ENCODE results near the gene CYTH4. TPM values are rescaled to one million over a fixed set of nuclear protein-coding genes. Genes with fewer than 3 reads are reported as not detected.

CYTH4 gene
- total and polyA plus RNA-seq, 2 of the 8 experiments (the other 6 are each of a cell fraction or from before 2014, with no cell fraction given): 0.09 TPM; not detected in 1

DNA sequence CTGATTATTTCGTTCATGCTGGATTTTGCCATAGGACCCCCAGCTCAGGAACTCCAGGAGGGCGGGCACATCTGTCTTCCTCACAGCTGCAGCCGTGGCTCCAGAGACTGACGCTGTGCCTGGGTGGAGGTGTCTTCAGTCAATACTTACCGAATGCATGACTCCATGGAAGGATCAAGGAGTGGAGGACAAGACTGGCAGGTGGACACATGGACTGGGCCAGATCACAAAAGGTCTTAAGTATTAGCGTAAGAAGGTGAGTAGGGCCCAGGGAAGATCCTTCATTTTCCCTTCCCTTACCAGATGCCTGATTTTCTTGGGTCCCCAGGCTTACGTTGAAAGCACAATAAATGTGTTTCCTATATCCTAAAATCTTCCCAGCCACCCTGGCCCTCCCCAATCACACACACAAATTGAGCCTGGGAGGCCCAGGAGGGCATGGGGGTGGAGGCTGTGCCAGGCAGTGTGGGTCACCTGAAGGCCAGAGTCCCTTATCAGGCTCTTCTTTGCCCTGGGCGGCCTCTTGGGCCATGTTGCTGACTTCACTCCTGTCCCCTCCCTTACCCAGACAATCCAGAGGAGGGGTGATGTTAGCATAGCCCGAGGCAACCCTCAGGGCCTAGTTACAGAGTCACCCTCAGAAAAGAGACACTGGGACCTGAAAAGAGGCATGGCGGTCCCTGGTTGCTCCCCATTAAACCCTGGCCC lies 56.4 kb downstream of the CYTH4 start:
- peaks cover 0 to 23% (median 16%) of the 10 kb centered on the region in 4 experiments; a peak in 5 of 7 replicates for H3K4me1 ChIP-seq (replicated peaks in 1 of 4; ENCODE audit: control insufficient read depth in 3 of 4, insufficient read depth in 4 of 4, low read length in 3 of 4)
- no peak overlapping the region for H3K27ac ChIP-seq (ENCODE audit: low read depth, low read length)
- no peak overlapping the region for H3K9ac ChIP-seq (replicated peaks in 1 of 4; ENCODE audit: extremely low read depth in 1 of 4, low read depth in 3 of 4, low read length in 3 of 4)
- H3K4me2 ChIP-seq (ENCODE audit: insufficient read depth in 1 of 2, low read depth in 2 of 2, low read length in 2 of 2): no peak overlapping the region
- peak overlapping the region; percentile 83; the same call in 1 of the 2 replicates for H2BK15ac ChIP-seq (ENCODE audit: low read length)
- no peaks in the 10 kb centered on the region for H3K79me2 ChIP-seq (ENCODE audit: control insufficient read depth in 1 of 2, insufficient read depth in 2 of 2, low read length in 2 of 2)
- H2AK5ac ChIP-seq (ENCODE audit: low read depth, low read length): peak overlapping the region; percentile 40; the same call in 1 of the 2 replicates
- FAIRE-seq: no peak
- H3K36me3 ChIP-seq (ENCODE audit: control insufficient read depth in 2 of 4, insufficient read depth in 4 of 4, low read length in 3 of 4): no peaks in the 10 kb centered on the region
- no peak overlapping the region; the same call in 1 of the 2 replicates for H4K8ac ChIP-seq (ENCODE audit: extremely low read depth, insufficient read depth, low read length)
- H3K18ac ChIP-seq (ENCODE audit: extremely low read depth, low read length): no peak overlapping the region; the same call in 1 of the 2 replicates
- H3K23ac ChIP-seq (ENCODE audit: insufficient read length): no peak overlapping the region
- no peak overlapping the region for H2AFZ ChIP-seq (ENCODE audit: low read length)
- 82% methylated on average over 9 of the region's 10 CpGs; no CpG with 5 or more reads in 1 of the 2 experiments for WGBS, 2 experiments (ENCODE audit: extremely low coverage in 1 of 2, insufficient coverage in 1 of 2, insufficient read length in 1 of 2, insufficient replicate concordance in 2 of 2, low coverage in 1 of 2, low lambda C conversion rate in 2 of 2, missing lambda C conversion rate in 1 of 2)
- no peak overlapping the region for H2BK120ac ChIP-seq (replicated peaks; ENCODE audit: low read depth, low read length)
- ChIA-PET POLR2A (ENCODE audit: partially characterized antibody) (no interaction called here), CTCF (ENCODE audit: partially characterized antibody) (interaction anchor here (1.5 to 2.7 kb wide), 3 partner anchors 7 to 134 kb away, joined by 4 to 19 read pairs (median 9); no protein-coding TSS in a partner anchor)
- no peak overlapping the region for H3K4ac ChIP-seq (replicated peaks; ENCODE audit: insufficient read length, low read depth, low read length)
- no peak overlapping the region for H2BK20ac ChIP-seq (ENCODE audit: low read length)
- H3K79me1 ChIP-seq (ENCODE audit: low read depth, low read length): no peaks in the 10 kb centered on the region; the same call in 1 of the 2 replicates
- no peak overlapping the region for H2BK5ac ChIP-seq (ENCODE audit: low read depth, low read length)
- no peaks in the 10 kb centered on the region for H3K9me3 ChIP-seq (ENCODE audit: insufficient read depth in 2 of 2, low read depth in 1 of 2, low read length in 1 of 2)
- no peak for DNase-seq (ENCODE audit: low read depth in 1 of 2, low spot score in 2 of 2)
- no peak overlapping the region for H3K14ac ChIP-seq (ENCODE audit: insufficient read length)
- H4K5ac ChIP-seq (ENCODE audit: insufficient read length, low read depth, low read length): no peak overlapping the region
- H3K4me3 ChIP-seq (ENCODE audit: extremely low read depth in 1 of 4, insufficient read depth in 2 of 4, low read depth in 3 of 4, low read length in 4 of 4): no peak overlapping the region
- H3K27me3 ChIP-seq (replicated peaks in 1 of 4; ENCODE audit: control insufficient read depth in 3 of 4, extremely low read depth in 1 of 4, insufficient read depth in 3 of 4, low read length in 3 of 4): peaks cover 0 to 21% (median 10%) of the 10 kb centered on the region in 4 experiments; a peak in 5 of 7 replicates
- no peak overlapping the region for H4K91ac ChIP-seq (replicated peaks; ENCODE audit: insufficient read length, low read length)
- H3K56ac ChIP-seq (replicated peaks; ENCODE audit: insufficient read length, low read depth, low read length): no peak overlapping the region
- H3K23me2 ChIP-seq (ENCODE audit: low read depth, low read length): peaks cover 9% of the 10 kb centered on the region; the same call in 1 of the 2 replicates
- 0 out of 2 replicates have a peak overlapping the region, but pooled peaks have one; percentile 33 for H2BK12ac ChIP-seq (ENCODE audit: low read depth, low read length)
- no peaks in the 10 kb centered on the region for H4K20me1 ChIP-seq (replicated peaks in 1 of 2; ENCODE audit: control insufficient read depth in 1 of 2, insufficient read depth in 2 of 2, low read length in 2 of 2)
- TF ChIP-seq TEAD4 (IDR thresholded peaks at IDR 0.05; ENCODE audit: low read depth, low read length): no peak
- no peak for TF ChIP-seq CBX8 (IDR thresholded peaks at IDR 0.05; ENCODE audit: borderline replicate concordance, low read depth, low read length)
- no peak for TF ChIP-seq BCL11A (IDR thresholded peaks at IDR 0.05; ENCODE audit: low read depth in 2 of 2, low read length in 2 of 2)
- no peak for TF ChIP-seq RAD21 (IDR thresholded peaks at IDR 0.05 in 1 of 2, conservative IDR thresholded peaks at IDR 0.05 in 1 of 2; ENCODE audit: low read depth in 2 of 2, low read length in 2 of 2)
- no peak for TF ChIP-seq EGR1 (IDR thresholded peaks at IDR 0.05; ENCODE audit: borderline replicate concordance, low read depth, low read length)
- TF ChIP-seq HDAC6 (IDR thresholded peaks at IDR 0.05; ENCODE audit: low read depth, low read length): no peak
- no peak for TF ChIP-seq POLR2A (IDR thresholded peaks at IDR 0.05; ENCODE audit: control extremely low read depth in 1 of 2, low read depth in 2 of 2, low read length in 2 of 2)
- TF ChIP-seq, protein P1, sequence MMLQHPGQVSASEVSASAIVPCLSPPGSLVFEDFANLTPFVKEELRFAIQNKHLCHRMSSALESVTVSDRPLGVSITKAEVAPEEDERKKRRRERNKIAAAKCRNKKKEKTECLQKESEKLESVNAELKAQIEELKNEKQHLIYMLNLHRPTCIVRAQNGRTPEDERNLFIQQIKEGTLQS (IDR thresholded peaks at IDR 0.05; ENCODE audit: insufficient read depth, low read depth, low read length): no peak
- TF ChIP-seq NANOG (IDR thresholded peaks at IDR 0.05; ENCODE audit: insufficient read depth, low read depth, low read length, poor library complexity, severe bottlenecking): no peak
- TF ChIP-seq, protein P2, sequence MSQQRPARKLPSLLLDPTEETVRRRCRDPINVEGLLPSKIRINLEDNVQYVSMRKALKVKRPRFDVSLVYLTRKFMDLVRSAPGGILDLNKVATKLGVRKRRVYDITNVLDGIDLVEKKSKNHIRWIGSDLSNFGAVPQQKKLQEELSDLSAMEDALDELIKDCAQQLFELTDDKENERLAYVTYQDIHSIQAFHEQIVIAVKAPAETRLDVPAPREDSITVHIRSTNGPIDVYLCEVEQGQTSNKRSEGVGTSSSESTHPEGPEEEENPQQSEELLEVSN (IDR thresholded peaks at IDR 0.05): no peak
- no peak for TF ChIP-seq SIRT6 (IDR thresholded peaks at IDR 0.05; ENCODE audit: low read length)

All from H1 (cell line).